Activated T-cell treated with anti-CD3 and anti-CD28 coated beads, Interleukin-2, amount 50 U/mL, for 24 hours (primary cell): ENCODE measurements around the gene TUBGCP6.
A peak's percentile ranks its signal among the peaks of the same experiment; 100 is the strongest.
"Not testable (repeated sequence)": the region's sequence is repeated elsewhere in the genome, so short reads cannot be mapped to it uniquely, and the experiment has no call there.

Source experiments
- DNase-seq: peaks from one replicate; pipeline ENCODE4 v3.0.0-alpha.2; 2020
- H3K27ac Mint-ChIP-seq: 2 replicates; pipeline ENCODE4 v1.8.0; 2020; ENCODE audit warnings: mild to moderate bottlenecking, mixed read lengths
- H3K27me3 Mint-ChIP-seq: 2 replicates; pipeline ENCODE4 v1.8.0; 2020; ENCODE audit warnings: mixed read lengths
- H3K36me3 Mint-ChIP-seq: 2 replicates; pipeline ENCODE4 v1.8.0; 2020; ENCODE audit warnings: low read depth, mixed read lengths
- H3K4me1 Mint-ChIP-seq: 2 replicates; pipeline ENCODE4 v1.8.0; 2020; ENCODE audit warnings: low read depth, mixed read lengths
- H3K4me3 Mint-ChIP-seq: 2 replicates; pipeline ENCODE4 v1.8.0; 2020; ENCODE audit warnings: mild to moderate bottlenecking, moderate library complexity, mixed read lengths
- H3K9me3 Mint-ChIP-seq: 2 replicates; pipeline ENCODE4 v1.8.0; 2020; ENCODE audit warnings: mixed read lengths

The TUBGCP6 gene

GRCh38 chr22:50282361-50283155 is 37.7 kb upstream of the TUBGCP6 start:
- no peak overlapping the region for H3K27ac Mint-ChIP-seq
- no peaks in the 10 kb centered on the region for H3K9me3 Mint-ChIP-seq
- no peak overlapping the region for H3K4me3 Mint-ChIP-seq
- no peaks in the 10 kb centered on the region for H3K4me1 Mint-ChIP-seq
- H3K36me3 Mint-ChIP-seq: no peaks in the 10 kb centered on the region
- no peak for DNase-seq
- H3K27me3 Mint-ChIP-seq: no peaks in the 10 kb centered on the region

GRCh38 chr22:50281957-50282356 is 37.1 kb upstream of the TUBGCP6 start:
- no peaks in the 10 kb centered on the region for H3K4me1 Mint-ChIP-seq
- no peaks in the 10 kb centered on the region for H3K27me3 Mint-ChIP-seq
- no peaks in the 10 kb centered on the region for H3K36me3 Mint-ChIP-seq
- H3K27ac Mint-ChIP-seq: no peak overlapping the region
- H3K9me3 Mint-ChIP-seq: no peaks in the 10 kb centered on the region
- no peak overlapping the region for H3K4me3 Mint-ChIP-seq
- no peak for DNase-seq

- Mint-ChIP-seq H3K4me1 (no peaks in the 10 kb centered on the region), H3K27ac (no peak overlapping the region), H3K27me3 (no peaks in the 10 kb centered on the region), H3K9me3 (no peaks in the 10 kb centered on the region), H3K36me3 (no peaks in the 10 kb centered on the region), H3K4me3 (no peak overlapping the region)
- no peak for DNase-seq
Observed at GRCh38 chr22:50281384-50281760, 36.5 kb upstream of the TUBGCP6 start.

- Mint-ChIP-seq H3K36me3 (no peaks in the 10 kb centered on the region), H3K4me1 (no peaks in the 10 kb centered on the region), H3K27ac (no peak overlapping the region), H3K9me3 (no peaks in the 10 kb centered on the region), H3K27me3 (no peaks in the 10 kb centered on the region), H3K4me3 (no peak overlapping the region)
- DNase-seq: no peak
Observed at GRCh38 chr22:50280708-50281383, 36.0 kb upstream of the TUBGCP6 start.

- DNase-seq: no peak
- H3K4me3 Mint-ChIP-seq: no peak overlapping the region
- H3K36me3 Mint-ChIP-seq: no peaks in the 10 kb centered on the region
- no peaks in the 10 kb centered on the region for H3K4me1 Mint-ChIP-seq
- H3K27me3 Mint-ChIP-seq: no peaks in the 10 kb centered on the region
- H3K9me3 Mint-ChIP-seq: no peaks in the 10 kb centered on the region
- H3K27ac Mint-ChIP-seq: no peak overlapping the region
Observed at GRCh38 chr22:50280022-50280707, 35.3 kb upstream of the TUBGCP6 start.

GRCh38 chr22:50278956-50279619 is 34.3 kb upstream of the TUBGCP6 start:
- Mint-ChIP-seq H3K9me3 (no peaks in the 10 kb centered on the region), H3K36me3 (no peaks in the 10 kb centered on the region), H3K27ac (no peak overlapping the region), H3K4me1 (peaks cover 2% of the 10 kb centered on the region), H3K4me3 (no peak overlapping the region), H3K27me3 (no peaks in the 10 kb centered on the region)
- DNase-seq: no peak

- no peaks in the 10 kb centered on the region for H3K9me3 Mint-ChIP-seq
- no peak for DNase-seq
- H3K27ac Mint-ChIP-seq: no peak overlapping the region
- no peaks in the 10 kb centered on the region for H3K27me3 Mint-ChIP-seq
- H3K4me1 Mint-ChIP-seq: peaks cover 4% of the 10 kb centered on the region
- no peak overlapping the region for H3K4me3 Mint-ChIP-seq
- no peaks in the 10 kb centered on the region for H3K36me3 Mint-ChIP-seq
Observed at GRCh38 chr22:50278461-50278860, 33.6 kb upstream of the TUBGCP6 start.

GRCh38 chr22:50277761-50278160 is 32.9 kb upstream of the TUBGCP6 start:
- H3K36me3 Mint-ChIP-seq: no peaks in the 10 kb centered on the region
- no peaks in the 10 kb centered on the region for H3K9me3 Mint-ChIP-seq
- no peak for DNase-seq

GRCh38 chr22:50276143-50276542 is 31.3 kb upstream of the TUBGCP6 start:
- peaks cover 5% of the 10 kb centered on the region for H3K4me1 Mint-ChIP-seq
- DNase-seq: no peak
- H3K27ac Mint-ChIP-seq: no peak overlapping the region
- no peaks in the 10 kb centered on the region for H3K36me3 Mint-ChIP-seq
- no peak overlapping the region for H3K4me3 Mint-ChIP-seq
- H3K9me3 Mint-ChIP-seq: no peaks in the 10 kb centered on the region
- H3K27me3 Mint-ChIP-seq: peaks cover 6% of the 10 kb centered on the region

More at GRCh38 chr22:50277761-50278160, 32.9 kb upstream of the TUBGCP6 start:
- Mint-ChIP-seq H3K4me3 (no peak overlapping the region), H3K27ac (no peak overlapping the region), H3K4me1 (peaks cover 4% of the 10 kb centered on the region), H3K27me3 (peaks cover 2% of the 10 kb centered on the region)

GRCh38 chr22:50275181-50276055 is 30.6 kb upstream of the TUBGCP6 start:
- peaks cover 10% of the 10 kb centered on the region for H3K4me1 Mint-ChIP-seq
- H3K27me3 Mint-ChIP-seq: peaks cover 6% of the 10 kb centered on the region
- no peak overlapping the region for H3K27ac Mint-ChIP-seq
- no peak for DNase-seq
- no peaks in the 10 kb centered on the region for H3K9me3 Mint-ChIP-seq
- no peaks in the 10 kb centered on the region for H3K36me3 Mint-ChIP-seq
- no peak overlapping the region for H3K4me3 Mint-ChIP-seq

- no peak for DNase-seq
- H3K9me3 Mint-ChIP-seq: no peaks in the 10 kb centered on the region
- H3K36me3 Mint-ChIP-seq: no peaks in the 10 kb centered on the region
- H3K4me1 Mint-ChIP-seq: peaks cover 11% of the 10 kb centered on the region
- H3K27ac Mint-ChIP-seq: no peak overlapping the region
- peaks cover 6% of the 10 kb centered on the region for H3K27me3 Mint-ChIP-seq
- H3K4me3 Mint-ChIP-seq: no peak overlapping the region
Observed at GRCh38 chr22:50274771-50275170, 29.9 kb upstream of the TUBGCP6 start.

GRCh38 chr22:50274311-50274710 is 29.5 kb upstream of the TUBGCP6 start:
- Mint-ChIP-seq H3K36me3 (no peaks in the 10 kb centered on the region), H3K4me3 (no peak overlapping the region), H3K27ac (no peak overlapping the region), H3K9me3 (no peaks in the 10 kb centered on the region), H3K27me3 (peaks cover 6% of the 10 kb centered on the region), H3K4me1 (peaks cover 13% of the 10 kb centered on the region)
- DNase-seq: peak; percentile 56

GRCh38 chr22:50273781-50274180 is 29.0 kb upstream of the TUBGCP6 start:
- H3K27ac Mint-ChIP-seq, H3K9me3 Mint-ChIP-seq, DNase-seq, H3K4me3 Mint-ChIP-seq, H3K36me3 Mint-ChIP-seq, H3K27me3 Mint-ChIP-seq: not testable (repeated sequence)
- peaks cover 14% of the 10 kb centered on the region for H3K4me1 Mint-ChIP-seq

GRCh38 chr22:50273352-50273751 is 28.5 kb upstream of the TUBGCP6 start:
- not testable (repeated sequence) for H3K27me3 Mint-ChIP-seq, H3K27ac Mint-ChIP-seq, H3K4me3 Mint-ChIP-seq, H3K36me3 Mint-ChIP-seq, DNase-seq, H3K9me3 Mint-ChIP-seq
- H3K4me1 Mint-ChIP-seq: peaks cover 17% of the 10 kb centered on the region
